ENCODE measurements around the gene GRIA3.

GRIA3 gene

GRCh38 chrX:123217077-123217476 lies 33.0 kb downstream of the GRIA3 start:
- TF ChIP-seq CTCF (conservative IDR thresholded peaks at IDR 0.05) (no peak), ZFX (IDR thresholded peaks at IDR 0.05) (no peak)
- no peak overlapping the region for H3K27ac ChIP-seq

- no peak for TF ChIP-seq CTCF (conservative IDR thresholded peaks at IDR 0.05)
- TF ChIP-seq ZFX (IDR thresholded peaks at IDR 0.05): no peak
- no peak overlapping the region for H3K27ac ChIP-seq
Observed at GRCh38 chrX:123217728-123218127, 33.6 kb downstream of the GRIA3 start.

- H3K27ac ChIP-seq: no peak overlapping the region
- TF ChIP-seq CTCF (conservative IDR thresholded peaks at IDR 0.05) (no peak), ZFX (IDR thresholded peaks at IDR 0.05) (no peak)
Observed at GRCh38 chrX:123219916-123220315, 35.8 kb downstream of the GRIA3 start.

- no peak overlapping the region for H3K27ac ChIP-seq
- TF ChIP-seq ZFX (IDR thresholded peaks at IDR 0.05): no peak
- TF ChIP-seq CTCF (conservative IDR thresholded peaks at IDR 0.05): no peak
Observed at GRCh38 chrX:123222920-123223319, 38.8 kb downstream of the GRIA3 start.

- TF ChIP-seq ZFX (IDR thresholded peaks at IDR 0.05) (no peak), CTCF (conservative IDR thresholded peaks at IDR 0.05) (no peak)
- no peak overlapping the region for H3K27ac ChIP-seq
Observed at GRCh38 chrX:123223409-123223808, 39.3 kb downstream of the GRIA3 start.

GRCh38 chrX:123223859-123224258 lies 39.8 kb downstream of the GRIA3 start:
- no peak overlapping the region for H3K27ac ChIP-seq
- no peak for TF ChIP-seq ZFX (IDR thresholded peaks at IDR 0.05)
- no peak for TF ChIP-seq CTCF (conservative IDR thresholded peaks at IDR 0.05)

GRCh38 chrX:123230798-123231197 lies 46.7 kb downstream of the GRIA3 start:
- H3K27ac ChIP-seq: no peak overlapping the region
- no peak for TF ChIP-seq ZFX (IDR thresholded peaks at IDR 0.05)
- no peak for TF ChIP-seq CTCF (conservative IDR thresholded peaks at IDR 0.05)
